HG02973 (cell line): ENCODE results near the gene PLIN5.

ENCODE experiments used
- ATAC-seq: cut with Tn5 transposase; IDR thresholded peaks from one replicate; pipeline ENCODE4 v1.9.1; 2021; ENCODE audit warnings: moderate library complexity; ENCODE audit not compliant: unreplicated experiment

The PLIN5 gene

DNA sequence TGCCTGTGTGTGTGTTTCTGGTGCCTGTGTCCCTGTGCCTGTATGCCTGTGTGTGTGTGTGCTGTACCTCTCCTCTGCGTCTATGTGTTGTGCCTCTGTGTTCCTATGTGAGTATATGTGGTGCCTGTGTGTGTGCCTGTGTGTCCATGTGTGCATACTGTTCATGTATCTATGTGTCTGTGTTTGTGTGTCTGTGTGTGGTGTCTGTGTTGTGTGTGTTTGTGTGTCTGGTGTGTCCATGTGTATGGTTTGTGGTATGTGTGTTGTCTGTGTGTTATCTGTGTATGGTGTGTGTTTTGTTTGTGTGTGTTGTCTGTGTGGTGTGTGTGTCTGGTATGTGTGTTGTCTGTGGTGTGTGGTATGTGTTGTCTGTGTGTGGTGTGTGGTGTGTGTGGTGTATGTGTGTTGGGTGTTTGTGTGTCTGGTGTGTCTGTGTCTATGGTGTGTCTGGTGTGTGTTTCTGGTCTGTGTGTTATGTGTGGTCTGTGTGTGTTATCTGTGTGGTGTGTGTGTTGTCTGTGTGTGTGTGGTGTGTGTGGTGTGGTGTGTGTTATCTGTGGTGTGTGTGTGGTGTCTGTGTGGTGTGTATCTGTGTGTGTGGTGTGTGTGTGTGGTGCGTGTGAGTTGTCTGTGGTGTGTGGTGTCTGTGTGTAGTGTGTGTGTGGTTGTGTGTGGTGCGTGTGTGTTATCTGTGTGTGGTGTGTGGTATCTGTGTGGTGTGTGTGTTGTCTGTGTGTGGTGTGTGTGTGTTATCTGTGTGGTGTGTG lies 42.5 kb downstream of the PLIN5 start:
- no peak for ATAC-seq

DNA sequence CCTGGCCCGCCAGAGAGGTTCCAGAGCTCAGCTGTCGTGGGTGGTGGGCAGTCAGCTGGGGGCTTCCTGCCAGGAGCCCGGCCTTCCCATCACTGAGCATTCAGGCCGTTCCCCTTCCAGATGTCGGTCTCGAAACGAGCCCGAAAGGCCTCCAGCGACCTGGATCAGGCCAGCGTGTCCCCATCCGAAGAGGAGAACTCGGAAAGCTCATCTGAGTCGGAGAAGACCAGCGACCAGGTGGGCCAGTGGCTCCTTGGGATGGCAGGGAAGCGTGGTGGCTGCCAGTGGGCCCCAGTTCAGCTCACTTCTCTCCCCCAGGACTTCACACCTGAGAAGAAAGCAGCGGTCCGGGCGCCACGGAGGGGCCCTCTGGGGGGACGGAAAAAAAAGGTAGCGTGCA lies 43.6 kb downstream of the PLIN5 start:
- no peak for ATAC-seq

DNA sequence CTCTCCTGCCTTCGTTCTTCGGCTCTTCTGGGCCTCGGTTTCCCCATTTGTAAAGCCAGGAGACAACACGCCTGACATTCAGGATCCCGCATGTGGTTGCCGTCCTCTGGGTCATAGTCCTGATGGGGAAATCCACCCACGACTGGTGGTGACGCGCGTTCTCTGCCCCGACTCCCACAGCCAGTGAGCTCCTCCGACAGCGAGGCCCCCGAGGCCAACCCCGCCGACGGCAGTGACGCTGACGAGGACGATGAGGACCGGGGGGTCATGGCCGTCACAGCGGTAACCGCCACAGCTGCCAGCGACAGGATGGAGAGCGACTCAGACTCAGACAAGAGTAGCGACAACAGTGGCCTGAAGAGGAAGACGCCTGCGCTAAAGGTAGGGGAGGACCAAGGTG lies 46.5 kb downstream of the PLIN5 start:
- ATAC-seq = no peak

DNA sequence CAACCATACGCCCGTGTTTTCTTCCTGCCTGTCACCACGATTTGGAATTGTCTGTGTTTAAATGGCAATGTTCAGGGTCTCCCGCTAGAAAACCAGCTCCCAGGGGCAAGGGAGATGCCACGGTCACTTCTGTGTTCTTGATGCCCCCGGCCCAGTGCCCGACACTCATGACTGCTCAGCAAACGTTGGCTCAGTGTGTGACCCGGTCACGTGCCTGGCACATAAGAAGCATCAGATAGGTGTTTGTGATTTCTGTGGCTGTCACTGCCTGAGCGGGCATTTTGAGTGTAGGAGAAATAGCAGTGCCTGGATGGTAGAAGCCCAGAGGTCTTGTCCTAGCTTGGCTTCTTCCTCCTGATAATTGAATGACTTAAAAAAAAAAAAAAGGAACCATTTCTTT lies 47.5 kb downstream of the PLIN5 start:
- no peak for ATAC-seq

DNA sequence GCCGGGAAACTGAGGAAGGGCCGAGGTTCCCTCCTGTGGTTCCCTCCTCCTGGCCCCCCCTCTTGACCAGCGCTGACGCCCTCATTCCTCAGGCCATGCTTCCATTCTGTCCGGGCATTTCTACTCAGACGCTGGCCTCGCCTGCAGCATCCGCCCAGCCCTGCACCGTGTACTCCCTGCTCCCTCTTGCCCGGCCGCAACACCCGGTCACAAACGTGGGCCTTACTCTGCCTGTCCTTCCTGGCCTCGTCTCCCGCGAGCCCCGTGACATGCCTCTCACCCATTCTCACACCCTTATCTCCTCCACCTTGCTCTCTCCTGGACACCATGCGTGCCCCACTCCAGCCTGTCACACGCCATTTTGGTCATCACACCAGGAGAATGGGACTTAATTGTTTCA lies 51.6 kb downstream of the PLIN5 start:
- no peak for ATAC-seq

DNA sequence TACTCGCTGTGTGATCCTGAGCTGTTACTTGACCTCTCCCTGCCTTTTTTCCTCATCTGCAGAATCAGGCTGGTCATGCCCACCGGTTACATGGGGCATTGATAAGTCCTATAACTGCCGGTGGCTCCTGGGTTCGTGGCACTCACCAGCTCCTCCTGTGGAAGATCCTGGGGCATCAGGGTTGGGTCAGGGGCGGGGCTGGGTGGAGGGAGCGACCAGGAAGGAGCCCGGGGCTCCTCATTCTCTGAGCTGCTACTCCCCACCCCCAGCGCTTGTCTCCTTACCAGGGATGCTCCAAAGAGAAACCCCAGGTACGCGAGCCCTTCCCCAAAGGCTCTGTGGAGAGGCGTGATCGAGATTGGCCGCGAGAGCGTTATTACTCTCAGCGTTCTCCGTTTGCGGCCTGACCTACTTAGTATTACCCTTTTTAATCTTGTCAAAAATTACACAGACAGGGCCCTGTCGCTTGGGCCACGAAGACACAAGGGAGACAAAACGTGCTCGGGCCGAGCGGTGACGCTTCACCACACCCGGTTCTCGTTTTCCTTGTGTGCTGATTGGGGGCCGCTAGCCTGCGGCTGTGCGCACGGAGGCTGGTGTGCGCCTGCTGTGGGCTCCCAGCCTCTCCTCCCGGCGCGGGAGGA lies 52.2 kb downstream of the PLIN5 start:
- ATAC-seq = no peak

DNA sequence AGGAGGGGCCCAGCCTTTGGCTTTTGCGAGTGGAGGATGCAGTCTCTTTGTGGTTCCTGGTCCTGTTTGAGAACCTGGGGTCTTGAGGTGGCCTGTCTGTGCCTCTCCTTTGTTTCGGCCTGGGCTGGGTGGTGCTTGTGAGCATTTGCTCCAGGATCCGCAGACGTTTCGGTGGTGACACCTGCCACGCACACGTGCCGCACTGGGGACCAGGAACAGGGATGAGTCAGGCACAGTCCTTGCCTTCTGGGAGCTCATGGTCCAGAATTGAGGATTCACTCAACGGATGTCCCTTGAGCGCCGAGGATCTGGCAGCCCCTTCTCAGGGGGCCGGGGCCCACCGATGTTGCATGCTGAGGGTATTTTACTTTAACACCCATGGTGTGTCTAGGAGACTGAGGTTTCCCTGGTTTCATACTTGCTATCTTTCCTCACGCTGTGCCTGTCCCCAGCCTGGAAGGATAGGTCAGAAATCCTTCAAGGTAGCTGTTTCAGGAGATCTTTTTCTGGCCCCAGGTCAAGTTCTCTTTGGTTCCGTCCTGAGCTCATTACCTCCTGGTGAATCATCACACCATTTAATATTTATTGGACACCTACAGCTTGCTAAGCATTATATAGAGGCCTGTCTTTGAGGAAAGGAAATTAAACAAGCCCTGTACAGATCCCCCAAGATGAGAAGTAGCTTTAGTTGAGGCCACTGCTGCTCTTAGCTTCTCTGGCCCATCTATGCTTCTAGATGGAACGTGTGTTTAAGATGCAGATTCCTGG lies 57.8 kb downstream of the PLIN5 start:
- no peak for ATAC-seq

DNA sequence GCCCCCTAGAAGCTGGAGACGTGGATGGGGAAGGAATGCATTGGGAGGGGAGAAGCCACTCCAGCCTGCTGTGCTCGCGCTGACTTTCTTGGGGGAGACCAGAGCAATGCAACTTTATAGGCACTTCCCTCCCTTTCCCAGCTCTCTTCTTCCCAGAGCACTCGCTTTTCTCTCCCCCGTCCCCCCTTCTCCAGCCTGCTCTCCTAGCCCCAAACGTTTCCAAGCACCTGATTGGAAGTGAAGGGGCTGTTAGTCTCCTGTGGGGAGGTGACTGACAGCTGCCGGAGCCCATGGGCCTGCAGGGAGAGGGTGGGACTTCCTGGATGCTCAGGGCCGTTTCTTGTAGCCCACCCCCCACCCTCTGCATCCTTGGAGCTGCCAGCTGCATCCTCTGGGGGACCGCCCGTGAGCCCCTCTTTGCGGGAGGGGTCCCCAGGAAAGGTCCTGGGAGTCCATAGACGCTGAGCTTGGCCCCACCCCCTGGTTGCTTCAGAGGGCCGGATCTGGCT lies 60.5 kb downstream of the PLIN5 start:
- ATAC-seq = no peak

DNA sequence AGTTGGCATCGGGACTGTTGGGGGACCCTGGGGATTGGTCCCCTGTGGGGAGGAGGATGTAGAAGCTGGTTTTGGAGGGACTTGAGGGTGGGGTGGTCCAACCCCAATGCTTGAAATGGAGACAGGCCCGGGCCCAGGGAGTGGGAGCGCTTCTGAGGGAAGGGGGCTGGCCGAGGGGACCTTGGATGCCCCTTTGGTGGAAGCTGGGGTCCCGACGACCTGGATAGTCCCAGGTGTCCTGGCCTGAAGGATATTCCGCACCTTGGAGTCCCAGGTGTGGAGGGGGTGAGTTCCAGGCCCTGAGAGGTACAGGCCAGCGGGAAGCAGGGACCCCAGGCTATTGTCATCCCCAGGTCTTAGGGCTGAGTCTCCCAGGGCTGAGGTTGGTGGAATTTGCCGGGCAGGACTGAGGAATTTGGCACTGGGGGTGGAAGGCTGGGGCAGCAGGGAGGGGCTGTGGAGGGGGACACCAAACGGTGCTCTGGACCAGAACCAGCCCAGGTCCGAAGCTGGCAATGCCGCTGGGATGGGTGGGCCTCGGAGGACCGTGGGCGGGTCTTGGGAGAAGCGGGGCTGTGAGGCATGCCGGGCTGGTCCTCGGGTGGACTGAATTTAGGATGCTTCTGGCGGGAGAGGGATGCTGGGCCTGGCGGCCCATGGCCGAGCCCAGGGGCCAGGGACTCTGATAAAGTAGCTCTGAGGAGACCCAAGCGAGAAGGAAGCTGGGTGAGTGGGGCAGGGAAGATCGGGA lies 61.1 kb downstream of the PLIN5 start:
- ATAC-seq = no peak

DNA sequence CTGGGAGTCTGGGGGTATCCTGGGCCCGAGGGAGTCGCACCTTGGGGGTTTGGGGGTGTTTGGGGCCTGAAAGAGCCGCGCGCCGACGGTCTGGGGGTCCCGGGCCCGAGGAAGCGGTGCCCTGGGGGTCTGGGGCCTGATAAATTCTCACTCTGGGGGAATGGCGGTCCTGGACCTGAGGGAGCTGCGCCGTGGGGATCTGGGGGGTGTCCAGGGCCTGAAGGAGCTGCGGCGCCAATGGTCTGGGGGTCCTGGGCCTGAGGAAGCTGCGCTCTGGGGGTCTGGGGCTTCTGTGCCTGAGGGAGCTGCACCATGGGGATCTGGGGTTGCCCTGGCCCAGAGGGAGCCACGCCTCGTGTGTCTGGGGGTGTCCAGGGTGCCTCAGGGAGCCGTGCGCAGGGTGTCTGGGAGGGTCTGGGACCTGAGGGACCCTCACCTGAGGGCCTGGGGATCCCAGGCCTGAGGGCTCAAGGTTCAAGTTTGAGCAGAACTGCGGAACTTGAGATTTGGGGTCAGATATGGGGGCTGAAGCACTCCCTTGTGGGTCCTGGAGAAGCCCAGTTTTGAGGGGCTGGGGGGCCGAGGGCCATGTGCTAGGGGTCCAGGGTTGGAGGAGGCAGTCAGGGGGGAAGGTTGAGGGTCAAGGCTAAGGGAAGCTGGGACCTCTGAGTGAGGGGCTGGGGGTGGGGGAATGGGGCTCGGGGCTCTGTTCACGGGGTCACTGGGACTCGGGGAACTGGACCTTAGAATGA lies 61.8 kb downstream of the PLIN5 start:
- no peak for ATAC-seq
